Renal cortical epithelial cell (primary cell): ENCODE measurements around the gene ATPAF1. TPM values are rescaled to one million over a fixed set of nuclear protein-coding genes. Genes with fewer than 3 reads are reported as not detected.
"Not testable (repeated sequence)": the region's sequence is repeated elsewhere in the genome, so short reads cannot be mapped to it uniquely, and the experiment has no call there.

Source experiments
- DNase-seq: peaks from one replicate; pipeline ENCODE4 v3.0.0-alpha.2; 2011; ENCODE audit warnings: low read depth
- total RNA-seq: library from RNA; depleted of rRNA; stranded (reverse); fragments of >200 nt; gene quantifications from 2 replicates; pipeline ENCODE4 v1.2.3, GENCODE V29; 2014

Gene ATPAF1
- total RNA-seq, 1 donor from 2014 or later = 49.9 TPM

GRCh38 chr1:46681333-46682034 is 13.3 kb upstream of the ATPAF1 start:
- no peak for DNase-seq

- no peak for DNase-seq
Measured at GRCh38 chr1:46679789-46680573, 11.8 kb upstream of the ATPAF1 start.

GRCh38 chr1:46677339-46677738 is 9.2 kb upstream of the ATPAF1 start:
- no peak for DNase-seq

- no peak for DNase-seq
Measured at GRCh38 chr1:46676531-46676930, 8.4 kb upstream of the ATPAF1 start.

GRCh38 chr1:46675549-46676314 is 7.6 kb upstream of the ATPAF1 start:
- DNase-seq = peak; percentile 13

- DNase-seq = no peak
Measured at GRCh38 chr1:46673749-46674182, 5.6 kb upstream of the ATPAF1 start.

- no peak for DNase-seq
Measured at GRCh38 chr1:46672696-46673095, 4.5 kb upstream of the ATPAF1 start.

GRCh38 chr1:46671554-46671953 is 3.4 kb upstream of the ATPAF1 start, which contains the start of gene TEX38:
TEX38 (plus strand) TSS chr1:46671854; CDS start chr1:46671935, 81 bp downstream.
- no peak for DNase-seq

- no peak for DNase-seq
Measured at GRCh38 chr1:46670134-46670533, 2.0 kb upstream of the ATPAF1 start.

GRCh38 chr1:46665983-46666382 is 2.2 kb downstream of the ATPAF1 start:
- no peak for DNase-seq

- not testable (repeated sequence) for DNase-seq
Measured at GRCh38 chr1:46662919-46663318, 5.2 kb downstream of the ATPAF1 start.

GRCh38 chr1:46660116-46660515 is 8.0 kb downstream of the ATPAF1 start:
- not testable (repeated sequence) for DNase-seq

- DNase-seq = no peak
Measured at GRCh38 chr1:46659307-46659870, 8.8 kb downstream of the ATPAF1 start.

- no peak for DNase-seq
Measured at GRCh38 chr1:46657775-46658174, 10.4 kb downstream of the ATPAF1 start.

- DNase-seq = no peak
Measured at GRCh38 chr1:46656643-46657042, 11.5 kb downstream of the ATPAF1 start.

- no peak for DNase-seq
Measured at GRCh38 chr1:46655848-46656247, 12.3 kb downstream of the ATPAF1 start.

- not testable (repeated sequence) for DNase-seq
Measured at GRCh38 chr1:46654698-46655097, 13.5 kb downstream of the ATPAF1 start.

- DNase-seq = no peak
Measured at GRCh38 chr1:46654012-46654411, 14.2 kb downstream of the ATPAF1 start.

GRCh38 chr1:46653405-46653958 is 14.7 kb downstream of the ATPAF1 start:
- no peak for DNase-seq

- DNase-seq = no peak
Measured at GRCh38 chr1:46652321-46653100, 15.7 kb downstream of the ATPAF1 start.

GRCh38 chr1:46651152-46651551 is 17.0 kb downstream of the ATPAF1 start:
- DNase-seq = not testable (repeated sequence)
